ENCODE data around the gene ST7L. TPM values are rescaled to one million over a fixed set of nuclear protein-coding genes. Genes with fewer than 3 reads are reported as not detected.
"Not testable (repeated sequence)": the region's sequence is repeated elsewhere in the genome, so short reads cannot be mapped to it uniquely, and the experiment has no call there.

Gene ST7L
- 10 to 100 TPM; 12.3 to 12.5 TPM for total RNA-seq

GRCh38 chr1:112618721-112619517 is at the start of gene ST7L:
TSS of gene ST7L (minus strand) at chr1:112619141. CDS start at chr1:112619113, 28 bp downstream.
- ATAC-seq, result peak; percentile 35
- H3K27ac Mint-ChIP-seq, result peak within 1 kb of the TSS; percentile 100
- ChIA-PET CTCF (interaction anchor here (1.3 to 6.5 kb wide), 5 partner anchors 10 to 229 kb away, joined by 3 to 71 read pairs (median 6); partner anchors contain the start of gene PPM1J), POLR2A (interaction anchor here (0.6 to 4.2 kb wide), 21 partner anchors 10 to 1826 kb away, joined by 3 to 46 read pairs (median 4); partner anchors contain the start of genes HIPK1, LRIG2, MOV10 and PPM1J)
- peak; percentile 65 for DNase-seq
- peaks cover 32% of the 10 kb centered on the region for H3K36me3 Mint-ChIP-seq (ENCODE audit: low read depth)
- peaks cover 31% of the 10 kb centered on the region for H3K4me1 Mint-ChIP-seq (ENCODE audit: low read depth)
- peak within 1 kb of the TSS; percentile 100 for H3K4me3 Mint-ChIP-seq
- H3K27me3 Mint-ChIP-seq (ENCODE audit: low read depth), result no peaks in the 10 kb centered on the region
- no peaks in the 10 kb centered on the region for H3K9me3 Mint-ChIP-seq (ENCODE audit: insufficient read depth)

- ATAC-seq (no peak), DNase-seq (no peak)
- POLR2A ChIA-PET, result no interaction called here
- CTCF ChIA-PET, result no interaction called here
- Mint-ChIP-seq H3K9me3 (ENCODE audit: insufficient read depth) (no peaks in the 10 kb centered on the region), H3K4me1 (ENCODE audit: low read depth) (peaks cover 27% of the 10 kb centered on the region), H3K4me3 (no peak overlapping the region), H3K36me3 (ENCODE audit: low read depth) (peaks cover 85% of the 10 kb centered on the region), H3K27ac (peak overlapping the region; percentile 62), H3K27me3 (ENCODE audit: low read depth) (no peaks in the 10 kb centered on the region)
These were observed 48.0 kb upstream of the ST7L start for GRCh38 chr1:112666946-112667345.

DNA sequence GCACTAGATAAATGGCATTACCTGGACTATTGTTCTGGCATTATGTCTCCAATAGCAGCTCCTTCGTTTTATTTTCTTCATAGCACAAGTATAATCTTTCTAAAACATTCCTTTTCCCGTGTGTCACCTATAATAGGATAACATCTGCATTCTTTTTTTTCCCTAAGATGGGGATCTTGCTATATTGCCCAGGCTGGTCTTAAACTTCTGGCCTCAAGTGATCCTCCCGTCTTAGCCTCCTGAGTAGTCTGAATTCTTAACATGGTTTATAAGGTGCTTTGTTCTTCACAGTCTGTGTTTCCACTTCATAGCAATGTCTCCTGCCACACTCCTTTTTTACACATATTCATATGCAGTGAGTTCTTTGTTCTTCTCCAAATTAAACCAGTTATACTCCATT is 46.9 kb upstream of the ST7L start:
- CTCF ChIA-PET, result no interaction called here
- no peaks in the 10 kb centered on the region for H3K27me3 Mint-ChIP-seq (ENCODE audit: low read depth)
- DNase-seq (no peak), ATAC-seq (no peak)
- H3K9me3 Mint-ChIP-seq (ENCODE audit: insufficient read depth), result no peaks in the 10 kb centered on the region
- peaks cover 83% of the 10 kb centered on the region for H3K36me3 Mint-ChIP-seq (ENCODE audit: low read depth)
- POLR2A ChIA-PET, result interaction anchor here (0.8 kb wide), 1 partner anchor 46 kb away, joined by 4 read pairs; the partner anchor contains the start of genes CAPZA1 and ST7L
- H3K4me1 Mint-ChIP-seq (ENCODE audit: low read depth), result peaks cover 27% of the 10 kb centered on the region
- H3K4me3 Mint-ChIP-seq, result no peak overlapping the region
- H3K27ac Mint-ChIP-seq, result peak overlapping the region; percentile 22

GRCh38 chr1:112651205-112651604 is 32.3 kb upstream of the ST7L start:
- POLR2A ChIA-PET, result no interaction called here

DNA sequence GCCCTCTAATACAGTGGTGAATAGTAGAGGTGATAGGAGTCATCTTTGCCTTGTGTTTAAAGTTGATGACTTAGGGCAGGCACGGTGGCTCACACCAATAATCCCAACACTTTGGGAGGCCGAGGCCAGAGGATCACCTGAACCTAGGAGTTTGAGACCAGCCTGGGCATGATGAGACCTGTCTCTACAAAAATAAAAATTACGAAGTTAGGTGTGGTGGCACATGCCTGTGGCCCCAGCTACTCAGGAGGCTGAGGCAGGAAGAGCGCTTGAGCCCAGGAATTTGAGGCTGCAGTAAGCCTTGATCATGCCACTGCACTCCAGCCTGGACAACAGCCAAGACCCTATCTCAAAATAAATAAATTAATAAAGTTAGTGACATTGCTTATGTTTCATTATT is 27.3 kb upstream of the ST7L start:
- no peak for DNase-seq
- Mint-ChIP-seq H3K9me3 (ENCODE audit: insufficient read depth) (no peaks in the 10 kb centered on the region), H3K4me3 (no peak overlapping the region), H3K27me3 (ENCODE audit: low read depth) (no peaks in the 10 kb centered on the region), H3K27ac (no peak overlapping the region), H3K4me1 (ENCODE audit: low read depth) (peaks cover 19% of the 10 kb centered on the region), H3K36me3 (ENCODE audit: low read depth) (peaks cover 68% of the 10 kb centered on the region)
- ChIA-PET CTCF (no interaction called here), POLR2A (no interaction called here)
- ATAC-seq, result no peak

More at GRCh38 chr1:112651205-112651604, 32.3 kb upstream of the ST7L start:
- Mint-ChIP-seq H3K36me3 (ENCODE audit: low read depth) (peaks cover 53% of the 10 kb centered on the region), H3K4me1 (ENCODE audit: low read depth) (peaks cover 8% of the 10 kb centered on the region), H3K27me3 (ENCODE audit: low read depth) (no peaks in the 10 kb centered on the region), H3K9me3 (ENCODE audit: insufficient read depth) (no peaks in the 10 kb centered on the region), H3K4me3 (no peak overlapping the region), H3K27ac (no peak overlapping the region)
- CTCF ChIA-PET, result interaction anchor here (0.6 to 1.4 kb wide), 3 partner anchors 9 to 77 kb away, joined by 3 to 5 read pairs (median 3); no protein-coding TSS in a partner anchor
- ATAC-seq (no peak), DNase-seq (no peak)

DNA sequence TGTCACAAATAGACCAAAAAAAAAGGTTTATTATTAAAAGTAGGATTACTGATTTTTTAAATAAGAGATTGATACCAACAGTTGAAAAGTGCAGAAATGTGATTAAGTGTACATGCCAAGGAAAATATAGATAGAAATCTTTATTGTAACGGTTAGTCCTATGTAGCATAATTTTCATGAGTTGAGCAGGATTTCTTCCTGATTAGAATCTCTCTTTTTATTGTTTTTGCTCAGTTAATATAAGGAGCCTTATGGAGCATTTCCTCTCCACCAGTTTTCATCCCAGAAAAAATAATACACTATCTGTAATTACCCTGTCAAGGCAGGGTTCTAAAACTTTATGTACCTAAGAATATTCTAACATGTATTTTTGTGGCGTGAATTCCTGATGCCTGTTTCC is 24.1 kb upstream of the ST7L start:
- peaks cover 48% of the 10 kb centered on the region for H3K36me3 Mint-ChIP-seq (ENCODE audit: low read depth)
- no peak for DNase-seq
- no peak for ATAC-seq
- no peaks in the 10 kb centered on the region for H3K27me3 Mint-ChIP-seq (ENCODE audit: low read depth)
- H3K27ac Mint-ChIP-seq, result no peak overlapping the region
- POLR2A ChIA-PET, result no interaction called here
- H3K4me1 Mint-ChIP-seq (ENCODE audit: low read depth), result peaks cover 20% of the 10 kb centered on the region
- CTCF ChIA-PET, result interaction anchor here (1.1 kb wide), 1 partner anchor 30 kb away, joined by 3 read pairs; no protein-coding TSS in a partner anchor
- H3K9me3 Mint-ChIP-seq (ENCODE audit: insufficient read depth), result no peaks in the 10 kb centered on the region
- no peak overlapping the region for H3K4me3 Mint-ChIP-seq

DNA sequence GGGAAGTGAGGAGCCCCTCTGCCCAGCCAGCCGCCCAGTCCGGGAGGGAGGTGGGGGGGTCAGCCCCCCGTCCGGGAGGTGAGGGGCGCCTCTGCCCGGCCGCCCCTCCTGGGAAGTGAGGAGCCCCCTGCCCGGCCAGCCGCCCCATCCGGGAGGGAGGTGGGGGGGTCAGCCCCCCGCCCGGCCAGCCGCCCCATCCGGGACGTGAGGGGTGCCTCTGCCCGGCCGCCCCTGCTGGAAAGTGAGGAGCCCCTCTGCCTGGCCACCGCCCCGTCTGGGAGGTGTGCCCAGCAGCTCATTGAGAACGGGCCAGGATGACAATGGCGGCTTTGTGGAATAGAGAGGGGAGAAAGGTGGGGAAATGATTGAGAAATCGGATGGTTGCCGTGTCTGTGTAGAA is 21.5 kb upstream of the ST7L start:
- ATAC-seq; H3K27ac Mint-ChIP-seq; H3K27me3 Mint-ChIP-seq (ENCODE audit: low read depth); H3K9me3 Mint-ChIP-seq (ENCODE audit: insufficient read depth); DNase-seq; CTCF ChIA-PET; POLR2A ChIA-PET; H3K4me3 Mint-ChIP-seq: not testable (repeated sequence)
- H3K4me1 Mint-ChIP-seq (ENCODE audit: low read depth), result peaks cover 25% of the 10 kb centered on the region
- peaks cover 34% of the 10 kb centered on the region for H3K36me3 Mint-ChIP-seq (ENCODE audit: low read depth)

DNA sequence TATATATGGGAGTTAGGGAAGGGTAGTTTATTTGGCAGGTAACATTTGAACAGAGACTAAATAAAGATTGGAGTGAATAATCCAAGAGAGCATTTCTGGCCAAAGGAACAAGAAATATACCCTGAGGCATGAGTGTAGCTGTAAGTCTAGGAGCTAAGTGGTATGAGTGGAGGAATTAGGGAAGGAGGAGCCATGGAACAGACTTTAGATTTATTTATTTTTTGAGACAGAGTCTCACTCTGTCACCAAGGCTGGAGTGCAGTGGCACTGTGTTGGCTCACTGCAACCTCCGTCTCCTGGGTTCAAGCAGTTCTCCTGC is 19.1 kb upstream of the ST7L start:
- ATAC-seq, result no peak
- ChIA-PET POLR2A (interaction anchor here (3.1 kb wide), 1 partner anchor 37 kb away, joined by 13 read pairs; the partner anchor contains the start of gene MOV10), CTCF (interaction anchor here (1.6 kb wide), 1 partner anchor 12 kb away, joined by 4 read pairs; no protein-coding TSS in a partner anchor)
- H3K36me3 Mint-ChIP-seq (ENCODE audit: low read depth), result peaks cover 31% of the 10 kb centered on the region
- H3K27ac Mint-ChIP-seq, result no peak overlapping the region
- no peak for DNase-seq
- H3K9me3 Mint-ChIP-seq (ENCODE audit: insufficient read depth), result no peaks in the 10 kb centered on the region
- no peaks in the 10 kb centered on the region for H3K27me3 Mint-ChIP-seq (ENCODE audit: low read depth)
- peaks cover 38% of the 10 kb centered on the region for H3K4me1 Mint-ChIP-seq (ENCODE audit: low read depth)
- H3K4me3 Mint-ChIP-seq, result no peak overlapping the region

GRCh38 chr1:112637254-112638109 is 18.5 kb upstream of the ST7L start:
- Mint-ChIP-seq H3K4me1 (ENCODE audit: low read depth) (peaks cover 42% of the 10 kb centered on the region), H3K4me3 (no peak overlapping the region), H3K27me3 (ENCODE audit: low read depth) (no peaks in the 10 kb centered on the region), H3K36me3 (ENCODE audit: low read depth) (peaks cover 29% of the 10 kb centered on the region), H3K9me3 (ENCODE audit: insufficient read depth) (no peaks in the 10 kb centered on the region), H3K27ac (no peak overlapping the region)
- ATAC-seq (no peak), DNase-seq (no peak)
- ChIA-PET POLR2A (interaction anchor here (1.6 to 3.1 kb wide), 2 partner anchors 8 to 37 kb away, joined by 4 to 13 read pairs; partner anchors contain the start of gene MOV10), CTCF (interaction anchor here (0.8 to 1.6 kb wide), 5 partner anchors 12 to 158 kb away, joined by 3 to 5 read pairs (median 4); partner anchors contain the start of gene MOV10)

DNA sequence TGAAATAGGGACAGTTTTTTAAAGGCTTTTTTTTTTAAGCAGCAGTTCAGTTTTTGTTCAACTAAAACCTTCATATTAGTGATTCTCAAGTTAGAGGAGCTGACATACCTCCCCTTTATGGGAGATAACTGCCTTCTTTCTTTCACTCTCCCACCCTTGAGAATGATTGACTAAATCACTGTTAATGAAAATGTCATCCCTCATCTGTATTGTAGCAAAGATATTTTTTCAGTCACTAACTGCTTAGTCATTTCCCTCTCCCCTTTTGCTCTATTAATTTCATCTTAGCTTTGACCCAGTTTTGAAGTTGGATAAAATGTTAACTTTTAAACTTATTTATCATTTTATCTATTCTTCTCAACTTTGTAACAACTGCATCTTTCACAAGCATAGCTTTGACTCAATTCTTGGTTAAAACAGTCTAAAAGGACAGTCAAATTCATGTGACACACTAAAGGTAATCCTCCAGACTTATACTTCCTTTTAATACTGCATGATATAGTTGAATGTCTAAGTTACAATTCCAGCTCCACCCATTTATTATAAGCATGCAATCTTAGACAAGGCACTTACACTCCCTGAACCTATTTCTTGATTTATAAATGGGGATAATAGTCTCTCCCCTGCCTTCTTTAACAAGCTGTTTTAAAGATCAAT is 17.8 kb upstream of the ST7L start:
- Mint-ChIP-seq H3K27ac (no peak overlapping the region), H3K4me3 (no peak overlapping the region), H3K9me3 (ENCODE audit: insufficient read depth) (no peaks in the 10 kb centered on the region), H3K4me1 (ENCODE audit: low read depth) (peaks cover 47% of the 10 kb centered on the region), H3K27me3 (ENCODE audit: low read depth) (no peaks in the 10 kb centered on the region), H3K36me3 (ENCODE audit: low read depth) (peaks cover 29% of the 10 kb centered on the region)
- POLR2A ChIA-PET, result interaction anchor here (1.0 to 3.1 kb wide), 3 partner anchors 9 to 61 kb away, joined by 3 to 13 read pairs (median 4); partner anchors contain the start of gene MOV10
- CTCF ChIA-PET, result interaction anchor here (0.8 to 1.6 kb wide), 6 partner anchors 11 to 157 kb away, joined by 3 to 5 read pairs (median 4); partner anchors contain the start of gene MOV10
- DNase-seq (no peak), ATAC-seq (peak; percentile 30)

GRCh38 chr1:112636056-112636455 is 17.1 kb upstream of the ST7L start:
- DNase-seq, result no peak
- no peaks in the 10 kb centered on the region for H3K9me3 Mint-ChIP-seq (ENCODE audit: insufficient read depth)
- peaks cover 53% of the 10 kb centered on the region for H3K4me1 Mint-ChIP-seq (ENCODE audit: low read depth)
- H3K36me3 Mint-ChIP-seq (ENCODE audit: low read depth), result peaks cover 34% of the 10 kb centered on the region
- ChIA-PET CTCF (interaction anchor here (0.8 to 1.4 kb wide), 5 partner anchors 11 to 134 kb away, joined by 3 to 5 read pairs (median 4); partner anchors contain the start of gene MOV10), POLR2A (interaction anchor here (1.0 to 3.1 kb wide), 4 partner anchors 9 to 61 kb away, joined by 3 to 13 read pairs (median 4); partner anchors contain the start of genes MOV10 and ST7L)
- H3K27me3 Mint-ChIP-seq (ENCODE audit: low read depth), result no peaks in the 10 kb centered on the region
- H3K4me3 Mint-ChIP-seq, result no peak overlapping the region
- no peak for ATAC-seq
- no peak overlapping the region for H3K27ac Mint-ChIP-seq

Measured in activated CD8-positive, alpha-beta T cell treated with anti-CD3 and anti-CD28 coated beads, Interleukin-2, amount 10 ng/mL, durations not matched to agents 7 days and 5 days (primary cell).